HG02884 (cell line): ENCODE results near the gene GOLPH3.
"Not testable (repeated sequence)": the region's sequence is repeated elsewhere in the genome, so short reads cannot be mapped to it uniquely, and the experiment has no call there.

Source experiments
- ATAC-seq: cut with Tn5 transposase; IDR thresholded peaks from one replicate; pipeline ENCODE4 v1.9.1; 2021; ENCODE audit warnings: mild to moderate bottlenecking, moderate library complexity; ENCODE audit not compliant: unreplicated experiment

Gene GOLPH3

GRCh38 chr5:32138839-32139493 lies 35.2 kb downstream of the GOLPH3 start:
- ATAC-seq, result no peak

DNA sequence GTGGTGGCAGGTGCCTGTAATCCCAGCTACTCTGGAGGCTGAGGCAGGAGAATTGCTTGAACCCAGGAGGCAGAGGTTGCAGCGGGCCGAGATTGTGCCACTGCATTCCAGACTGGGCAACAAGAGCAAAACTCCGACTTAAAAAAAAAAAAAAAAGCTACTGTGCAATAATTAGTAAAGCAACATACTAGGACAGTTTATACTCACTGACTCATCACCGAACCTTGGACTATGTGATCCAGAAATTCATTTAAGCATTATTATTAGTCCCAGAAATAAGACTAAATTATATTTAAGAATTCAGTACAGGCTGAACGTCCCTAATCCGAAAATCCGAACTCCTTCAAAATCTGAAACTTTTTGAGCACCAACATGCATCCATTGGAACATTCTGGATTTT lies 37.8 kb downstream of the GOLPH3 start:
- ATAC-seq, result no peak

GRCh38 chr5:32135086-32135485 lies 39.0 kb downstream of the GOLPH3 start:
- no peak for ATAC-seq

DNA sequence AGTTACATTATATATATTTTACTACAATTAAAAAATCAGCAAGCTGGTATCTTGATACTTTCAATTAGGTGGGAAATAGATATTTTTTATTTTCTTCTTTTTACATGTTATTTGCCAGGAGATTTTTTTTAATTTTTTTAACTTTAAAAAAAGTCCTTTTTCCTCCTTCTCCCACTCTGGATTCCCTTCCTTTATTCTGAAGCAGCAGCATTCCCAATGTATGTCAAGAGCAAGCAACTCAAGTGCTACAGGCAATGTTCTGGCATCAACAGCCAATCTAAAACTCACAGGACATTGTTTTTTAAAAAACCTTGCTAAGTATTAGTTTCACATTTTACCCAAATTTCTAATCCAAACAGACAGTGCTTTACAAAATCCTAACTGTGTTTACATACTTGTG lies 41.4 kb downstream of the GOLPH3 start:
- no peak for ATAC-seq

DNA sequence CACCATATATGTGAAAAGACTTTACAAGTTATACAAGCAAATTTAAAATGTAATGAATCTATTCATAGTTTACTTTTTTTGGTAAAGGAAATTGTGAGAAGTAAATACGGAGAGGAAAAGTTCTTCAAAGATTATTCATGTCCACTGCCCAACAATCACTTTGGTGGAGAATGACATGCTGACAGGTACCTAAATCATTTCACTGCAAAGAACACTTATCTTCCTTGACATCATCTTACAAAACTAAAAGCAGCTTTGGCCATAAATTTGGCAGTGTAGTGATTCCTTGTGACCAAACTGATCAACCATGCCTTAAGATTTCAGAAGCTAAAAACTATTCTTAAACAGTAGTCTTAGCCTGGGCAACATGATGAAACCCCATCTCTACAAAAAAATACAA lies 42.5 kb downstream of the GOLPH3 start:
- no peak for ATAC-seq

DNA sequence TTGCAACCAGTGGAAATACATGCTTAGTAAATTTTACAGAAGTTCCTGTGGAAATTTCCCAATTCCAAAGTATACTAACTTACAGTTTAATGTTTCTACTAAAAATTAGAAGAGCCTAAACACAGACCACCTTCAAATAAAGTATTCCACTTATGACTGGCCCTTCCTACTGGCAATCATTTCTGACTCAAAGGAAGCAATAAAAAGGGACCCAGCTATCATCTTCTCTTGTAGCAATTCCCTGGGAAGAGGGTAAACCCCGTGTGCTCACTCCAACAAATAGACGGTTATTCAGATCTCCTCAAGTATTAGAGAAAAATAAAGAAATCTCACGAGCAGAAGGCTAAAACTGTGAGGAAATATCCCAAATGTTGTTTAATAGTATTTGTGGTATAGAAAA lies 43.3 kb downstream of the GOLPH3 start:
- no peak for ATAC-seq

- no peak for ATAC-seq
Observed at GRCh38 chr5:32129074-32129598, 45.0 kb downstream of the GOLPH3 start.

GRCh38 chr5:32127711-32128110 lies 46.4 kb downstream of the GOLPH3 start:
- ATAC-seq, result no peak

DNA sequence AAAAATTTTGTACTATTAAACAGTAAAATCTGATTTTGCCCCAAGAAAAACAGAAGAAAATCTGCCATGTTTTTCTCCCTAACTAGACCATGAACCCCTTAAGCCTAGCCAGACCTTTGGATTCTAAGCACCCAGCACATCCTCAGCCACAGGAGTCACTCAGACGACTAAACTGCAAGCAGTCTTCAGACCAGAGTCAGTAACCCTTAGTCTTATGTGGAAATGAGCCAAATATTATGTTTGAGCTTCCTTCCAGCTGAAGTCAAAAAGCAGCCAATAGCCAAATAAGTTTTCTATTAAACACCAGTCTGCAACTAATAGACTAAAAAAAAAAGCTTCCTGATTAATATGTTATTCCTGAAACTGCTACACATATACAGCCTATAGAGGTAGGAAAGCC lies 47.4 kb downstream of the GOLPH3 start:
- no peak for ATAC-seq

GRCh38 chr5:32123889-32124676 lies 50.0 kb downstream of the GOLPH3 start:
- no peak for ATAC-seq

DNA sequence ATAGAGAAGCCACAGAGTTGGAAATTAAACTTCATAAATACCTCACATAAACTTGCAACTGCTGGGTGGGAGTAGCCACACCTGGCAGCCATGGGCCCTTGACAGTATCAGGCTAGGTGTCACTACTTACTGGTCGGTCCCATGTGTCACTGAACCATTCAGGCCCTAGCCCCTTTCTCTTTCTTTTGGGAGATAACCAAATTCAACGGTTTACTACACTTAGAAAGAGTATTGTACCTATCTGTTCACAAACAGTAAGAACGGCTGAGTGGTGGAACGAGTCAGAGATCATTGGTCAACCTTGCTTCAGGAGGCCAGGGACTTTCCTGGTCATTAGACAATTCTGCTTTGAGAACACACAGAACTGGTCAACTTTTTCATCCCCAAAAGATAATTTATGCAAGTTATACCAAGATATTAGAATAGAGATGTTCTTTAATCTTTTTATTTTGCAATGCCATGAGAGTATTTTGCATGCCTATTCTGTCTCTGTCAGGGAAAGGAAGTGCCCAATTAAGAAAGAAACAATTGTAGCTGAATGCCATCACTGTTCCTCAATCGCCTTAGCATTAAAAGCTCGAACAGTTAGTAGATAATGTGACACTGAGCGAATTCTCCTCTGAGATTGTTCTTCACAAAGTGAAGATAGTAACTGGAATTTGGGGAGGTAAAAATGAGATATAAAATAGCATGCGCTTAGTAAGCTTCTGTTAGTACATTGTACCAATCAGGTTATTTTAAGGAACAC lies 50.9 kb downstream of the GOLPH3 start:
- peak; percentile 60 for ATAC-seq

- not testable (repeated sequence) for ATAC-seq
Observed at GRCh38 chr5:32118922-32119321, 55.2 kb downstream of the GOLPH3 start.

DNA sequence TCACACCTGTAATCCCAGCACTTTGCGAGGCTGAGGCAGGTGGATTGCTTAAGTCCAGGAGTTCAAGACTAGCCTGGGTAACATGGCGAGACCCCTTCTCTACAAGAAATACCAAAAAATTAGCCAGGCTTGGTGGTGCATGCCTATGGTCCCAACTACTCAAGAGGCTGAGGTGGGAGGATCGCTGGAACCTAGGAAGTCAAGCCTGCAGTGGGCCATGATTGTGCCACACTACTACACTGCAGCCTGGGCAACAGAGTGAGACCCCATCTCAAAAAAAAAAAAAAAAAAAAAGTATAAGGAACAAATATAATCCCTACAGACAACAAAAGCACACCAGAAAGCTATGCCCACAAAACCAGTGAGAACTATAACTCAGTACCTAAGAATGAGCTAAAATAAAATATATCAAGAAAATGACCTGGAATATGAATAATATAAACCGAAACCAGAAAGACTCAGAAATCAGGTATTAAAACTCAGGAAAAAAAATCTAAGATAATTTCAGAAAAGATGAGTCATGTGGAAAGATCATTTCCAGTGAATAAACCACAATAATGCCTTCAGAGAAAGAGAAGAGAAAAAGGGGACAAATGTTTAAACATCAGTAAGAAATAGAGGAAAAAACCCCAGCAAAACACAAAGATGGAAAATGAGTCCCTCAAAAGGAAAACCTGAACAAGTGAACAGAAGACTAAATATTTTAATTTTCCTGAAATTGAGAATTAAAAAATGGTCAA lies 57.4 kb downstream of the GOLPH3 start:
- no peak for ATAC-seq

DNA sequence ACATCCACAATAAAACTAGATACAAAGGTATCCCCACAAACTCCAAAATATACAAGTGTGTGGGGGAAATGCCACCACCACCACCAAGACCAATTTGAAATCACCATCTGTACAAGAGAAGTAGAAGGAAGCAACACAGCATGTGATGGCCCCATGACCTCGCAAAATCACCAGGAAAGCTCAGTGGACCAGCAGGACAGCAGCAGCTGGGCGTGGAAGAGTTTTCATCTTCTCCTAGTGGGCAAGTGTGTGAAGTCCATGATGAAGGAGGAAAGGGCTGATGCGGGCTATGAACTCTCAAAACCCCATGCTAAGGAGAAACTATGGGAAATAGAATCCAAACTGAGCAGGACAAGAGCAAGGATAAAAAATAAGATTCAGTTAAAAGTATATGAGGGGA lies 58.1 kb downstream of the GOLPH3 start:
- no peak for ATAC-seq

- ATAC-seq, result no peak
Observed at GRCh38 chr5:32110111-32110696, 63.9 kb downstream of the GOLPH3 start.

- no peak for ATAC-seq
Observed at GRCh38 chr5:32109236-32109635, 64.9 kb downstream of the GOLPH3 start.

DNA sequence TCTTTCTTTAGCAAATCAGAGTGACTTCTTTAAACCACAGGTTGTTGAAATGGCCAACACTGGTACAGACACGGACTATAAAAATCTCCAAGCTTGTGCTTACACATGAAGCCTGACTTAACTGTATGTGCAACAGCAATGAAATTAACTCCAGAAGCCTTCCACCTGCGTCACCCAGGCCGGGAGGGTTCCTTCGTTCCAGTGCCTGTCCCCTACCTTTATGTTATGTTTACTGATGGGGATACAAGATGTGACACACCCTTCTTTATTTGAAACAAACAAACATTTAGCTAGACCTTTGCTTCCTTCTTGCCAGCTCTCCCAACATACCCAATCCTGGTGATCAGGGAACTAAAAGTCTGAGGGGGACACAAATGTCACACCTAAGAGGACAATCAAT lies 66.0 kb downstream of the GOLPH3 start:
- ATAC-seq, result no peak

GRCh38 chr5:32107291-32107690 lies 66.8 kb downstream of the GOLPH3 start:
- ATAC-seq, result no peak

DNA sequence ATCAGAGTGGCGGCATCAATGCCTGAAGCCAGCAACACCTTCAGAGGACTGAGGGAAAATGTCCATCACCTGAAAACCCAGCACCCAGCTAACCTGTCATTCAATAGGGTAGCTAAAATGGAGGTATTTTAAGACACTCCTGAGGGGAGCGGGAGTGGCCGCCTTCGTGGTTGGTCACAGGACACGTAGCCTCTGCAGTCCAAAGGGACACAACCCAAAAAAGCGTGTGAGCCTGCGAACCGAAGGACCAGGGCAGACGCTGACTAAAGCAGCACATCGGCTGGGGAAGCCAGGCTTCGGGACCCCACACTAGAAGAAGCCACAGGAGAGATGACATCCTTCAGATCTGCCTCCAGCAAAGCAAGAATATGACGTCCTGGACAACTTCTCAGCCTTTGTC lies 70.6 kb downstream of the GOLPH3 start:
- ATAC-seq, result no peak

GRCh38 chr5:32102254-32102986 lies 71.7 kb downstream of the GOLPH3 start:
- no peak for ATAC-seq
